H1 (cell line): ENCODE results near the gene THSD1. TPM values are rescaled to one million over a fixed set of nuclear protein-coding genes. Genes with fewer than 3 reads are reported as not detected.

Experiments used
- CTCF ChIA-PET: fragments of 300-600 bp; sonication (Branson Sonifier 250); formaldehyde crosslinking; loops from one replicate; lab custom pipeline; 2021; ENCODE audit not compliant: partially characterized antibody; lab: Charles Lee
- POLR2A ChIA-PET: fragments of 300-600 bp; sonication (Branson Sonifier 250); formaldehyde crosslinking; loops from one replicate; lab custom pipeline; 2021; ENCODE audit warnings: inconsistent platforms; ENCODE audit not compliant: partially characterized antibody; lab: Charles Lee
- DNase-seq, 2 experiments: peaks; one replicate each; pipeline versions ENCODE4 v3.0.0 to v3.0.0-alpha.2; 2010 to 2022; ENCODE audit warnings: low spot score in 2 of 2, low read depth in 1 of 2, mixed read lengths in 1 of 2
- FAIRE-seq: peaks from 2 replicates; lab custom pipeline; 2011; peaks lifted over from hg19 to GRCh38; lab: Jason Lieb, UNC
- H2AFZ ChIP-seq: 2 replicates; pipeline ENCODE4 v1.8.1; 2012; ENCODE audit warnings: low read length, inconsistent platforms
- H2AK5ac ChIP-seq: 2 replicates; pipeline ENCODE4 v1.6.1; 2013; ENCODE audit warnings: low read depth, low read length
- H2BK120ac ChIP-seq: replicated peaks from 2 replicates; pipeline ENCODE3; 2013; ENCODE audit warnings: low read depth, low read length, inconsistent platforms
- H2BK12ac ChIP-seq: 2 replicates; pipeline ENCODE4 v1.6.1; 2013; ENCODE audit warnings: low read depth, low read length
- H2BK15ac ChIP-seq: 2 replicates; pipeline ENCODE4 v1.6.1; 2013; ENCODE audit warnings: low read length
- H2BK20ac ChIP-seq: 2 replicates; pipeline ENCODE4 v1.6.1; 2013; ENCODE audit warnings: low read length
- H2BK5ac ChIP-seq: 2 replicates; pipeline ENCODE4 v1.6.1; 2013; ENCODE audit warnings: low read depth, low read length
- H3K14ac ChIP-seq: 2 replicates; pipeline ENCODE4 v1.6.1; 2013; ENCODE audit warnings: inconsistent platforms; ENCODE audit not compliant: insufficient read length
- H3K18ac ChIP-seq: 2 replicates; pipeline ENCODE4 v1.6.1; 2013; ENCODE audit warnings: low read length; ENCODE audit errors: extremely low read depth
- H3K23ac ChIP-seq: 2 replicates; pipeline ENCODE4 v1.6.1; 2013; ENCODE audit warnings: inconsistent platforms; ENCODE audit not compliant: insufficient read length
- H3K23me2 ChIP-seq: 2 replicates; pipeline ENCODE4 v1.6.1; 2013; ENCODE audit warnings: low read depth, low read length
- H3K27ac ChIP-seq: 2 replicates; pipeline ENCODE4 v1.6.1; 2011; ENCODE audit warnings: low read depth, low read length, inconsistent platforms
- H3K27me3 ChIP-seq, 4 experiments: replicated peaks in 1 of 4; 1 replicate in 1 of 4; 2 replicates in 3 of 4; pipeline versions ENCODE4 v1.6.1 to v1.8.1; 2011 to 2013; ENCODE audit warnings: low read length in 3 of 4, mild to moderate bottlenecking in 3 of 4, inconsistent platforms in 2 of 4, mixed read lengths in 2 of 4, moderate library complexity in 1 of 4; ENCODE audit not compliant: control insufficient read depth in 3 of 4, insufficient read depth in 3 of 4; ENCODE audit errors: extremely low read depth in 1 of 4
- H3K36me3 ChIP-seq, 4 experiments: 2 replicates each; pipeline versions ENCODE4 v1.6.1 to v1.8.1; 2011 to 2013; ENCODE audit warnings: mild to moderate bottlenecking in 4 of 4, low read length in 3 of 4, moderate library complexity in 2 of 4, control low read depth in 1 of 4, inconsistent platforms in 1 of 4; ENCODE audit not compliant: insufficient read depth in 4 of 4, control insufficient read depth in 2 of 4
- H3K4ac ChIP-seq: replicated peaks from 2 replicates; pipeline ENCODE3; 2013; ENCODE audit warnings: low read length, low read depth, mixed read lengths, inconsistent platforms; ENCODE audit not compliant: insufficient read length
- H3K4me1 ChIP-seq, 4 experiments: replicated peaks in 1 of 4; 1 replicate in 1 of 4; 2 replicates in 3 of 4; pipeline versions ENCODE4 v1.6.1 to v1.8.1; 2011 to 2013; ENCODE audit warnings: low read length in 3 of 4, inconsistent platforms in 2 of 4, mixed read lengths in 1 of 4; ENCODE audit not compliant: insufficient read depth in 4 of 4, control insufficient read depth in 3 of 4
- H3K4me2 ChIP-seq, 2 experiments: 2 replicates each; pipeline versions ENCODE4 v1.6.1 to v1.8.1; 2011 to 2013; ENCODE audit warnings: low read depth in 2 of 2, low read length in 2 of 2, control low read depth in 1 of 2, inconsistent platforms in 1 of 2, mild to moderate bottlenecking in 1 of 2; ENCODE audit not compliant: insufficient read depth in 1 of 2
- H3K4me3 ChIP-seq, 4 experiments: fragments of 200-600, 300-600 bp in 1 of 4; sonication (generic), shearing (Covaris generic), sonication (Bioruptor Twin) in 1 of 4; 2 replicates each; pipeline versions ENCODE4 v1.5.1 to v1.8.1; 2011 to 2016; ENCODE audit warnings: low read length in 4 of 4, low read depth in 3 of 4, control low read depth in 2 of 4, inconsistent platforms in 2 of 4, mild to moderate bottlenecking in 2 of 4, mixed read lengths in 1 of 4, moderate library complexity in 1 of 4; ENCODE audit not compliant: insufficient read depth in 2 of 4; ENCODE audit errors: extremely low read depth in 1 of 4
- H3K56ac ChIP-seq: replicated peaks from 2 replicates; pipeline ENCODE3; 2013; ENCODE audit warnings: low read depth, mild to moderate bottlenecking, mixed read lengths, low read length, inconsistent platforms; ENCODE audit not compliant: insufficient read length
- H3K79me1 ChIP-seq: 2 replicates; pipeline ENCODE4 v1.6.1; 2013; ENCODE audit warnings: low read depth, low read length, control low read depth
- H3K79me2 ChIP-seq, 2 experiments: 2 replicates each; pipeline versions ENCODE4 v1.6.1 to v1.8.1; 2012 to 2013; ENCODE audit warnings: low read length in 2 of 2, mild to moderate bottlenecking in 2 of 2, inconsistent platforms in 1 of 2; ENCODE audit not compliant: insufficient read depth in 2 of 2, control insufficient read depth in 1 of 2
- H3K9ac ChIP-seq, 4 experiments: replicated peaks in 1 of 4; 1 replicate in 1 of 4; 2 replicates in 3 of 4; pipeline versions ENCODE4 v1.6.1 to v1.8.1; 2011 to 2013; ENCODE audit warnings: low read depth in 3 of 4, low read length in 3 of 4, control low read depth in 2 of 4, mild to moderate bottlenecking in 2 of 4, moderate library complexity in 2 of 4, inconsistent platforms in 1 of 4; ENCODE audit errors: extremely low read depth in 1 of 4
- H3K9me3 ChIP-seq, 2 experiments: 2 replicates each; pipeline versions ENCODE4 v1.6.1 to v1.8.1; 2012 to 2013; ENCODE audit warnings: mild to moderate bottlenecking in 2 of 2, moderate library complexity in 2 of 2, control low read depth in 1 of 2, inconsistent platforms in 1 of 2, low read depth in 1 of 2, low read length in 1 of 2, mixed read lengths in 1 of 2; ENCODE audit not compliant: insufficient read depth in 2 of 2
- H4K20me1 ChIP-seq, 2 experiments: replicated peaks in 1 of 2; 2 replicates each; pipeline versions ENCODE3 to v1.8.1; 2011 to 2013; ENCODE audit warnings: inconsistent platforms in 2 of 2, low read length in 2 of 2, mild to moderate bottlenecking in 1 of 2; ENCODE audit not compliant: insufficient read depth in 2 of 2, control insufficient read depth in 1 of 2
- H4K5ac ChIP-seq: 2 replicates; pipeline ENCODE4 v1.6.1; 2013; ENCODE audit warnings: low read length, low read depth, mixed read lengths, inconsistent platforms; ENCODE audit not compliant: insufficient read length
- H4K8ac ChIP-seq: 2 replicates; pipeline ENCODE4 v1.8.0; 2013; ENCODE audit warnings: mild to moderate bottlenecking, moderate library complexity, low read length, inconsistent platforms; ENCODE audit not compliant: insufficient read depth; ENCODE audit errors: extremely low read depth
- H4K91ac ChIP-seq: replicated peaks from 2 replicates; pipeline ENCODE3; 2013; ENCODE audit warnings: low read length, mixed read lengths, inconsistent platforms; ENCODE audit not compliant: insufficient read length
- ASH2L ChIP-seq: fragments of 200-600, 300-600 bp; sonication (generic); IDR thresholded peaks from one replicate; pipeline ENCODE4 v1.7.1; 2017; ENCODE audit warnings: low read length
- CBX5 ChIP-seq: fragments of 300-800, 300-1000 bp; sonication (generic); IDR thresholded peaks from 2 replicates; pipeline ENCODE4 v1.7.1; 2016; ENCODE audit warnings: antibody characterized with exemption, low read length, low read depth
- CREB1 ChIP-seq: IDR thresholded peaks from 2 replicates; pipeline ENCODE4 v1.6.1; 2012; ENCODE audit warnings: inconsistent platforms
- CTBP2 ChIP-seq: IDR thresholded peaks from 2 replicates; pipeline ENCODE4 v1.7.0; 2011; ENCODE audit warnings: borderline replicate concordance, mild to moderate bottlenecking, moderate library complexity, mixed read lengths, low read length; ENCODE audit not compliant: insufficient read depth, insufficient read length
- FOSL1 ChIP-seq: IDR thresholded peaks from 2 replicates; pipeline ENCODE4 v1.6.1; 2011; ENCODE audit warnings: mild to moderate bottlenecking, low read depth, low read length, moderate library complexity; ENCODE audit not compliant: insufficient read depth
- GABPA ChIP-seq: IDR thresholded peaks from 2 replicates; pipeline ENCODE4 v1.6.1; 2011; ENCODE audit warnings: mild to moderate bottlenecking, low read length, moderate library complexity, borderline replicate concordance; ENCODE audit not compliant: insufficient read depth
- GTF2F1 ChIP-seq: IDR thresholded peaks from 2 replicates; pipeline ENCODE4 v1.6.1; 2012; ENCODE audit warnings: low read depth, low read length, improper control_type of control experiment, borderline replicate concordance
- HDAC2 ChIP-seq, 2 experiments: fragments of 300-600 bp in 1 of 2; sonication (generic) in 1 of 2; IDR thresholded peaks; 2 replicates each; pipeline ENCODE4 v1.6.1; 2011 to 2012; ENCODE audit warnings: low read depth in 2 of 2, low read length in 2 of 2, mild to moderate bottlenecking in 2 of 2, moderate library complexity in 2 of 2, borderline replicate concordance in 1 of 2, inconsistent platforms in 1 of 2
- NRF1 ChIP-seq: IDR thresholded peaks from 2 replicates; pipeline ENCODE4 v1.6.1; 2011; ENCODE audit warnings: mild to moderate bottlenecking, low read depth, low read length, improper control_type of control experiment
- RFX5 ChIP-seq: IDR thresholded peaks from 2 replicates; pipeline ENCODE4 v1.6.1; 2011; ENCODE audit warnings: low read depth, low read length, improper control_type of control experiment, borderline replicate concordance
- SP1 ChIP-seq: IDR thresholded peaks from 2 replicates; pipeline ENCODE4 v1.6.1; 2011; ENCODE audit warnings: low read depth, low read length
- SP4 ChIP-seq: IDR thresholded peaks from 2 replicates; pipeline ENCODE4 v1.6.1; 2012; ENCODE audit warnings: low read length, inconsistent platforms
- ZNF274 ChIP-seq: IDR thresholded peaks from 2 replicates; pipeline ENCODE4 v1.7.0; 2012; ENCODE audit warnings: low read length, borderline replicate concordance; ENCODE audit errors: extremely low read depth
- WGBS, 2 experiments: shearing (Covaris generic) in 1 of 2; methylation state at CpG; one replicate each; pipeline versions ENCODE4 v1.1.6 to v1.1.7; 2013 to 2015; ENCODE audit warnings: low lambda C conversion rate in 2 of 2, mixed read lengths in 2 of 2, inconsistent platforms in 1 of 2, low coverage in 1 of 2, missing lambda C conversion rate in 1 of 2; ENCODE audit not compliant: insufficient replicate concordance in 2 of 2, insufficient coverage in 1 of 2, insufficient read length in 1 of 2; ENCODE audit errors: extremely low coverage in 1 of 2, missing lambda C conversion rate in 1 of 2; 5-methylcytosine and 5-hydroxymethylcytosine counted together
- polyA plus RNA-seq, 7 experiments: library from polyadenylated mRNA; depleted of rRNA in 3 of 7; stranded (reverse) in 5 of 7; unstranded in 2 of 7; fragments of >200 nt in 5 of 7; fragments of 200-250 nt in 2 of 7; gene quantifications; 1 replicate in 5 of 7; 2 replicates in 1 of 7; 4 replicates in 1 of 7; pipeline versions ENCODE4 v1.2.1 to v1.2.3, GENCODE V29; 2011 to 2013; ENCODE audit warnings: missing spikeins in 2 of 7, mixed read lengths in 2 of 7
- total RNA-seq: library from RNA; stranded (reverse); fragmentation: NEBNext Ultra II Directional; extraction: Animal tissue kit (Norgen Biotek cat#: 25700); gene quantifications from 2 replicates; pipeline ENCODE4 v1.2.1, GENCODE V29; 2021
- TF ChIP-seq, protein P1 (sequence below): IDR thresholded peaks from 2 replicates; pipeline ENCODE4 v1.6.1; 2011; ENCODE audit warnings: low read length, improper control_type of control experiment

Gene THSD1
- total and polyA plus RNA-seq, 2 of the 8 experiments (the other 6 are each of a cell fraction or from before 2014, with no cell fraction given), result 0.17 to 0.35 TPM

DNA sequence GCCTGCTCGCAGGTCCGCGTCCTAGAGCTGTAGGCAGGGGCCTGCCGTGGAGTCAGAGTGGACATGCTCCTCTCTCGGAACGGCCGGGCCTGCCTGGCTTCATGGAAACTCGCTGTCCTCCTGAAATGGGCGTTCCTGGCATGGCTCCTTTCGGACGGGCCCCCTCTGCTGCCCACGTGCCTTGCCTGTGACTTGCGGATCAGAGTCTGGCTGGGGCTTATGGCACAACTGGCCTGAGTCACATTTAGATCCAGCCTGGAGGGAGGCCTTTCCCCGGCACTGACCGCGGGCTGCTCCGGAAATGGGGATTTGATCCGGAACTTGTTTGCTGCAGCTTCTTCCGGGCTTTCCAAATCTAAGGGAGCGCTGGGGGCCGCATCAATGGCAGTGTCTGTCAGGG is 28.1 kb downstream of the THSD1 start:
- Histone ChIP-seq H2AK5ac (no peak overlapping the region), H3K27ac (no peak overlapping the region)
- TF ChIP-seq HDAC2 (IDR thresholded peaks at IDR 0.05; ENCODE audit: borderline replicate concordance in 1 of 2, low read depth in 2 of 2, low read length in 2 of 2) (no peak), SP1 (no peak), CBX5 (no peak), RFX5 (no peak), FOSL1 (no peak), GTF2F1 (no peak), CREB1 (no peak), GABPA (no peak), ZNF274 (no peak), CTBP2 (no peak), NRF1 (no peak), SP4 (no peak), ASH2L (no peak)
- TF ChIP-seq, protein P1, sequence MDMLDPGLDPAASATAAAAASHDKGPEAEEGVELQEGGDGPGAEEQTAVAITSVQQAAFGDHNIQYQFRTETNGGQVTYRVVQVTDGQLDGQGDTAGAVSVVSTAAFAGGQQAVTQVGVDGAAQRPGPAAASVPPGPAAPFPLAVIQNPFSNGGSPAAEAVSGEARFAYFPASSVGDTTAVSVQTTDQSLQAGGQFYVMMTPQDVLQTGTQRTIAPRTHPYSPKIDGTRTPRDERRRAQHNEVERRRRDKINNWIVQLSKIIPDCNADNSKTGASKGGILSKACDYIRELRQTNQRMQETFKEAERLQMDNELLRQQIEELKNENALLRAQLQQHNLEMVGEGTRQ, result no peak

More for the DNA sequence above, 28.1 kb downstream of the THSD1 start:
- no peaks in the 10 kb centered on the region for H3K4me1 ChIP-seq
- no peak overlapping the region for H2BK15ac ChIP-seq
- H3K36me3 ChIP-seq, result no peaks in the 10 kb centered on the region
- H3K27me3 ChIP-seq, result no peaks in the 10 kb centered on the region; a peak in 1 of 7 replicates
- H3K56ac ChIP-seq, result no peak overlapping the region
- H2AFZ ChIP-seq, result no peak overlapping the region; the same call in 1 of the 2 replicates
- H3K4me3 ChIP-seq, result no peak overlapping the region
- no peak overlapping the region for H2BK5ac ChIP-seq
- POLR2A ChIA-PET, result no interaction called here
- no peak overlapping the region for H4K91ac ChIP-seq
- H2BK12ac ChIP-seq, result no peak overlapping the region
- H3K4ac ChIP-seq, result no peak overlapping the region
- H3K79me2 ChIP-seq, result no peaks in the 10 kb centered on the region
- no peaks in the 10 kb centered on the region for H3K9me3 ChIP-seq
- FAIRE-seq, result no peak
- H4K20me1 ChIP-seq, result no peaks in the 10 kb centered on the region
- H2BK20ac ChIP-seq, result no peak overlapping the region
- WGBS, 2 experiments, result 93% methylated on average over 21 of the region's 21 CpGs; no CpG with 5 or more reads in 1 of the 2 experiments
- CTCF ChIA-PET, result interaction anchor here (0.9 to 1.1 kb wide), 2 partner anchors 32 to 59 kb away, joined by 3 read pairs; no protein-coding TSS in a partner anchor
- H3K23ac ChIP-seq, result no peak overlapping the region
- no peak overlapping the region for H2BK120ac ChIP-seq
- no peak for DNase-seq
- no peak overlapping the region for H3K9ac ChIP-seq
- no peak overlapping the region for H4K8ac ChIP-seq
- H3K79me1 ChIP-seq, result no peaks in the 10 kb centered on the region
- no peaks in the 10 kb centered on the region; the same call in 1 of the 2 replicates for H3K23me2 ChIP-seq
- no peak overlapping the region for H3K18ac ChIP-seq
- H3K14ac ChIP-seq, result no peak overlapping the region
- no peak overlapping the region for H3K4me2 ChIP-seq
- no peak overlapping the region for H4K5ac ChIP-seq
